ENCODE data around the gene TMEM63C.

GRCh38 chr14:77245820-77246219, 64.2 kb downstream of the TMEM63C start:
- TF ChIP-seq, protein P1, sequence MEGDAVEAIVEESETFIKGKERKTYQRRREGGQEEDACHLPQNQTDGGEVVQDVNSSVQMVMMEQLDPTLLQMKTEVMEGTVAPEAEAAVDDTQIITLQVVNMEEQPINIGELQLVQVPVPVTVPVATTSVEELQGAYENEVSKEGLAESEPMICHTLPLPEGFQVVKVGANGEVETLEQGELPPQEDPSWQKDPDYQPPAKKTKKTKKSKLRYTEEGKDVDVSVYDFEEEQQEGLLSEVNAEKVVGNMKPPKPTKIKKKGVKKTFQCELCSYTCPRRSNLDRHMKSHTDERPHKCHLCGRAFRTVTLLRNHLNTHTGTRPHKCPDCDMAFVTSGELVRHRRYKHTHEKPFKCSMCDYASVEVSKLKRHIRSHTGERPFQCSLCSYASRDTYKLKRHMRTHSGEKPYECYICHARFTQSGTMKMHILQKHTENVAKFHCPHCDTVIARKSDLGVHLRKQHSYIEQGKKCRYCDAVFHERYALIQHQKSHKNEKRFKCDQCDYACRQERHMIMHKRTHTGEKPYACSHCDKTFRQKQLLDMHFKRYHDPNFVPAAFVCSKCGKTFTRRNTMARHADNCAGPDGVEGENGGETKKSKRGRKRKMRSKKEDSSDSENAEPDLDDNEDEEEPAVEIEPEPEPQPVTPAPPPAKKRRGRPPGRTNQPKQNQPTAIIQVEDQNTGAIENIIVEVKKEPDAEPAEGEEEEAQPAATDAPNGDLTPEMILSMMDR (conservative IDR thresholded peaks at IDR 0.05 in 1 of 2, IDR thresholded peaks at IDR 0.05 in 1 of 2; ENCODE audit: extremely low read depth in 1 of 2, insufficient read depth in 1 of 2, low read depth in 1 of 2, low read length in 2 of 2), result no peak
- TF ChIP-seq EZH2 (IDR thresholded peaks at IDR 0.05; ENCODE audit: borderline replicate concordance, low read length), result no peak
